NB4 (cell line): ENCODE measurements around the gene SLC5A2.

ENCODE experiments used
- CTCF ChIP-seq: IDR thresholded peaks from one replicate; pipeline ENCODE4 v1.5.1; 2012; ENCODE audit warnings: low read depth, low read length
- MAX ChIP-seq: IDR thresholded peaks from 2 replicates; pipeline ENCODE4 v1.6.1; 2011; ENCODE audit warnings: low read depth, low read length
- POLR2A ChIP-seq: IDR thresholded peaks from 2 replicates; pipeline ENCODE4 v1.6.1; 2011; ENCODE audit warnings: mild to moderate bottlenecking; ENCODE audit not compliant: insufficient read length; ENCODE audit errors: extremely low read depth

GRCh38 chr16:31517800-31518402 is 35.0 kb downstream of the SLC5A2 start:
- TF ChIP-seq POLR2A (no peak), CTCF (no peak), MAX (no peak)
